HepG2 (cell line): ENCODE results near the gene SCAND1. TPM values are rescaled to one million over a fixed set of nuclear protein-coding genes. Genes with fewer than 3 reads are reported as not detected.
A peak's percentile ranks its signal among the peaks of the same experiment; 100 is the strongest.

ENCODE experiments used
- CBX2 ChIP-seq, 2 experiments: fragments of 200-600 bp in 1 of 2; sonication (generic); formaldehyde crosslinking in 1 of 2; IDR thresholded peaks; 2 replicates each; pipeline versions ENCODE4 v1.7.0 to v1.8.1; 2018 to 2022; ENCODE audit warnings: low read depth in 2 of 2, low read length in 1 of 2, mild to moderate bottlenecking in 1 of 2, missing genetic modification reagents in 1 of 2
- CCAR2 ChIP-seq: fragments of 200-400 bp; formaldehyde crosslinking; optimal IDR thresholded peaks from 2 replicates; pipeline ENCODE3; 2018; ENCODE audit warnings: low read depth, mild to moderate bottlenecking, low read length, moderate library complexity
- CENPT ChIP-seq: sonication (generic); formaldehyde crosslinking; IDR thresholded peaks from 2 replicates; pipeline ENCODE4 v1.8.0; 2022; ENCODE audit warnings: low read depth, mild to moderate bottlenecking, moderate library complexity, missing genetic modification reagents
- FIP1L1 ChIP-seq: fragments of 200-400 bp; formaldehyde crosslinking; IDR thresholded peaks from 2 replicates; pipeline ENCODE4 v1.6.1; 2018; ENCODE audit warnings: low read depth, mild to moderate bottlenecking, low read length, moderate library complexity, borderline replicate concordance; ENCODE audit not compliant: insufficient read depth
- HDAC2 ChIP-seq: sonication (generic); formaldehyde crosslinking; IDR thresholded peaks from 2 replicates; pipeline ENCODE4 v1.4.0; 2020; ENCODE audit warnings: missing genetic modification reagents
- HNRNPK ChIP-seq: fragments of 200-400 bp; formaldehyde crosslinking; IDR thresholded peaks from 2 replicates; pipeline ENCODE4 v1.6.1; 2018; ENCODE audit warnings: low read length, low read depth, moderate library complexity, mild to moderate bottlenecking; ENCODE audit not compliant: poor library complexity, severe bottlenecking
- KMT2A ChIP-seq: sonication (generic); formaldehyde crosslinking; IDR thresholded peaks from 2 replicates; pipeline ENCODE4 v1.4.0; 2020; ENCODE audit warnings: missing genetic modification reagents
- NR2F2 ChIP-seq: IDR thresholded peaks from 2 replicates; pipeline ENCODE4 v1.6.1; 2012; ENCODE audit warnings: low read depth, inconsistent platforms, borderline replicate concordance
- PTBP1 ChIP-seq: fragments of 200-400 bp; formaldehyde crosslinking; IDR thresholded peaks from 2 replicates; pipeline ENCODE4 v1.6.1; 2018; ENCODE audit warnings: low read length, low read depth; ENCODE audit not compliant: poor library complexity, severe bottlenecking
- RAD21 ChIP-seq: fragments of 450-650 bp; formaldehyde crosslinking; IDR thresholded peaks from 2 replicates; pipeline ENCODE4 v1.5.0; 2020; ENCODE audit warnings: mild to moderate bottlenecking
- YEATS2 ChIP-seq: sonication (generic); formaldehyde crosslinking; IDR thresholded peaks from 2 replicates; pipeline ENCODE4 v1.4.0; 2020; ENCODE audit warnings: missing genetic modification reagents, borderline replicate concordance
- ZHX2 ChIP-seq, 2 experiments: sonication (generic) in 1 of 2; formaldehyde crosslinking in 1 of 2; IDR thresholded peaks; 2 replicates each; pipeline versions ENCODE4 v1.6.1 to v1.9.0; 2014 to 2022; ENCODE audit warnings: antibody characterized with exemption in 1 of 2, borderline replicate concordance in 1 of 2, inconsistent platforms in 1 of 2, low read depth in 1 of 2, missing genetic modification reagents in 1 of 2
- ZIK1 ChIP-seq: sonication (generic); formaldehyde crosslinking; IDR thresholded peaks from 2 replicates; pipeline ENCODE4 v1.5.0; 2020; ENCODE audit warnings: mild to moderate bottlenecking, low read depth, missing genetic modification reagents, borderline replicate concordance
- ZNF350 ChIP-seq: sonication (generic); formaldehyde crosslinking; IDR thresholded peaks from 2 replicates; pipeline ENCODE4 v1.4.0; 2020; ENCODE audit warnings: mild to moderate bottlenecking, low read depth, missing genetic modification reagents, borderline replicate concordance
- ZNF709 ChIP-seq: sonication (generic); formaldehyde crosslinking; IDR thresholded peaks from 2 replicates; pipeline ENCODE4 v1.5.0; 2020; ENCODE audit warnings: mild to moderate bottlenecking, missing genetic modification reagents
- ZNF792 ChIP-seq: IDR thresholded peaks from 2 replicates; pipeline ENCODE4 v1.6.1; 2016
- polyA plus RNA-seq, 8 experiments: library from polyadenylated mRNA; depleted of rRNA in 3 of 8; stranded (reverse) in 7 of 8; unstranded in 1 of 8; fragments of >200 nt; fragmentation: Illumina TruSeq in 4 of 8; extraction: Trizol in 4 of 8; gene quantifications; 2 replicates each; pipeline versions ENCODE4 v1.2.1 to v1.2.3, GENCODE V29; 2011 to 2016; ENCODE audit warnings: low read depth in 4 of 8, missing spikeins in 1 of 8, mixed read lengths in 1 of 8; ENCODE audit not compliant: insufficient read depth in 1 of 8
- total RNA-seq, 5 experiments: library from RNA; depleted of rRNA; stranded (reverse); fragments of >200 nt; fragmentation: Illumina TruSeq; extraction: Trizol; gene quantifications; 2 replicates each; pipeline ENCODE4 v1.2.3, GENCODE V29; 2016; ENCODE audit warnings: low read depth in 1 of 5
- TF ChIP-seq, protein P1 (sequence below): sonication (generic); formaldehyde crosslinking; IDR thresholded peaks from 2 replicates; pipeline ENCODE4 v1.4.0; 2020; ENCODE audit warnings: missing genetic modification reagents

Gene SCAND1
- total and polyA plus RNA-seq, 2 of the 13 experiments (the other 11 are each of a cell fraction or from before 2014, with no cell fraction given) = 19.3 to 109 TPM

DNA sequence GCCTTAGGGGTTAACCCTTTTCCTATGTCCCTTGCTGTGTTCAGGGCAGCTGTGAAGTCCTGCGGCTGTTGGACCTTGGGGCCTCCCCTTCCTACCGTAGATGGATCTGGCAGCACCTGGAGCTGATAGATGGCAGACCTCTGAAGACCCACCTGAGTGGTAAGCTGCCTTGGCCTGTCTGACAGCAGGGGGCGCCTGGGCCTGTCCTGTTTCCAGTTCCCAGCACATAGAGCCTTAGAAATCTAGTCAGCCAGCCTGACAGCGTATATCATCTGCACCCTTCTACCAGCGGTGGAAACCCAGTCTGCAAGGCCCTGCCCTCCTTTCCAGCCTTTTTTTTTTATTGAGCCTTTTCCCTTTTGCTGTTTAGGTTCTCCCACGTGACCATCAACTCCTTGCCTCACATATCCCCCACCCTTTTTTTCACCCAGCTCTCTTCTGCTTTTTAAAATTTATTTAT, 40.7 kb upstream of the SCAND1 start (continued):
- no peak for TF ChIP-seq ZHX2 (IDR thresholded peaks at IDR 0.05; ENCODE audit: low read depth)
- TF ChIP-seq ZHX2 (CRISPR knock-in tag; IDR thresholded peaks at IDR 0.05; ENCODE audit: borderline replicate concordance) = no peak
- no peak for TF ChIP-seq CBX2 (IDR thresholded peaks at IDR 0.05; ENCODE audit: low read depth, low read length)
- TF ChIP-seq CBX2 (CRISPR knock-in tag; IDR thresholded peaks at IDR 0.05; ENCODE audit: low read depth) = no peak
- TF ChIP-seq FIP1L1 = no peak
- TF ChIP-seq ZNF792 (CRISPR knock-in tag) = no peak
- no peak for TF ChIP-seq CENPT
- TF ChIP-seq KMT2A = no peak
- TF ChIP-seq ZNF709 (CRISPR knock-in tag) = no peak
- no peak for TF ChIP-seq PTBP1
- no peak for TF ChIP-seq NR2F2
- TF ChIP-seq ZNF350 (CRISPR knock-in tag) = 0 out of 2 replicates have a peak, but pooled peaks have one; percentile 38
- peak; percentile 99 for TF ChIP-seq RAD21 (CRISPR knock-in tag)
- TF ChIP-seq YEATS2 (CRISPR knock-in tag) = peak; percentile 73; the same call in 1 of the 2 replicates
- no peak for TF ChIP-seq CCAR2
- no peak for TF ChIP-seq HNRNPK
- no peak for TF ChIP-seq ZIK1 (CRISPR knock-in tag)
- peak; percentile 56; the same call in 1 of the 2 replicates for TF ChIP-seq HDAC2 (CRISPR knock-in tag)
- TF ChIP-seq, protein P1, sequence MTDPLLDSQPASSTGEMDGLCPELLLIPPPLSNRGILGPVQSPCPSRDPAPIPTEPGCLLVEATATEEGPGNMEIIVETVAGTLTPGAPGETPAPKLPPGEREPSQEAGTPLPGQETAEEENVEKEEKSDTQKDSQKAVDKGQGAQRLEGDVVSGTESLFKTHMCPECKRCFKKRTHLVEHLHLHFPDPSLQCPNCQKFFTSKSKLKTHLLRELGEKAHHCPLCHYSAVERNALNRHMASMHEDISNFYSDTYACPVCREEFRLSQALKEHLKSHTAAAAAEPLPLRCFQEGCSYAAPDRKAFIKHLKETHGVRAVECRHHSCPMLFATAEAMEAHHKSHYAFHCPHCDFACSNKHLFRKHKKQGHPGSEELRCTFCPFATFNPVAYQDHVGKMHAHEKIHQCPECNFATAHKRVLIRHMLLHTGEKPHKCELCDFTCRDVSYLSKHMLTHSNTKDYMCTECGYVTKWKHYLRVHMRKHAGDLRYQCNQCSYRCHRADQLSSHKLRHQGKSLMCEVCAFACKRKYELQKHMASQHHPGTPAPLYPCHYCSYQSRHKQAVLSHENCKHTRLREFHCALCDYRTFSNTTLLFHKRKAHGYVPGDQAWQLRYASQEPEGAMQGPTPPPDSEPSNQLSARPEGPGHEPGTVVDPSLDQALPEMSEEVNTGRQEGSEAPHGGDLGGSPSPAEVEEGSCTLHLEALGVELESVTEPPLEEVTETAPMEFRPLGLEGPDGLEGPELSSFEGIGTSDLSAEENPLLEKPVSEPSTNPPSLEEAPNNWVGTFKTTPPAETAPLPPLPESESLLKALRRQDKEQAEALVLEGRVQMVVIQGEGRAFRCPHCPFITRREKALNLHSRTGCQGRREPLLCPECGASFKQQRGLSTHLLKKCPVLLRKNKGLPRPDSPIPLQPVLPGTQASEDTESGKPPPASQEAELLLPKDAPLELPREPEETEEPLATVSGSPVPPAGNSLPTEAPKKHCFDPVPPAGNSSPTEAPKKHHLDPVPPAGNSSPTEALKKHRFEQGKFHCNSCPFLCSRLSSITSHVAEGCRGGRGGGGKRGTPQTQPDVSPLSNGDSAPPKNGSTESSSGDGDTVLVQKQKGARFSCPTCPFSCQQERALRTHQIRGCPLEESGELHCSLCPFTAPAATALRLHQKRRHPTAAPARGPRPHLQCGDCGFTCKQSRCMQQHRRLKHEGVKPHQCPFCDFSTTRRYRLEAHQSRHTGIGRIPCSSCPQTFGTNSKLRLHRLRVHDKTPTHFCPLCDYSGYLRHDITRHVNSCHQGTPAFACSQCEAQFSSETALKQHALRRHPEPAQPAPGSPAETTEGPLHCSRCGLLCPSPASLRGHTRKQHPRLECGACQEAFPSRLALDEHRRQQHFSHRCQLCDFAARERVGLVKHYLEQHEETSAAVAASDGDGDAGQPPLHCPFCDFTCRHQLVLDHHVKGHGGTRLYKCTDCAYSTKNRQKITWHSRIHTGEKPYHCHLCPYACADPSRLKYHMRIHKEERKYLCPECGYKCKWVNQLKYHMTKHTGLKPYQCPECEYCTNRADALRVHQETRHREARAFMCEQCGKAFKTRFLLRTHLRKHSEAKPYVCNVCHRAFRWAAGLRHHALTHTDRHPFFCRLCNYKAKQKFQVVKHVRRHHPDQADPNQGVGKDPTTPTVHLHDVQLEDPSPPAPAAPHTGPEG = no peak
